Putamen (tissue), 1 donor: Measurements from ENCODE around the gene EEF2.

Experiments used
- DNase-seq: peaks from one replicate; pipeline ENCODE4 v3.0.0-alpha.2; 2016; ENCODE audit warnings: low spot score

Gene EEF2

DNA sequence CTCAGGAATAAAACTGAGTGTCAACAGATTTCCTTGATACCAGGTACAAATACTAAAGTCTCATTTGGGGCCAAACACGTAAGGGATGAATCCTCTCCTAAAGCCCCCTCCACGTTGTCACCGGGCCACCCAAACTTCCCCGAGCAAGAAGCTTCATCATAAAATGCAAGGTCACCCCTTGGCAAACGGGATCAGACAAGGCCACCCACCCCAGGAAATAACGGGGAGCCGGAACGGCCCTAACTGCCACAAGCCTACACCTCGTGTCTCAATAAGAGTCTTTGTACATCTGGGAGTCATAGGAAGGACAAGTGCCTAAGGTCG lies 717 bp downstream of the EEF2 start:
- DNase-seq = no peak

GRCh38 chr19:3983936-3984583 lies 1.2 kb downstream of the EEF2 start:
- no peak for DNase-seq

GRCh38 chr19:3983542-3983914 lies 1.7 kb downstream of the EEF2 start:
- DNase-seq = no peak

- DNase-seq = no peak
Observed at GRCh38 chr19:3982701-3983541, 2.3 kb downstream of the EEF2 start.

GRCh38 chr19:3981736-3982681 lies 3.3 kb downstream of the EEF2 start:
- no peak for DNase-seq

DNA sequence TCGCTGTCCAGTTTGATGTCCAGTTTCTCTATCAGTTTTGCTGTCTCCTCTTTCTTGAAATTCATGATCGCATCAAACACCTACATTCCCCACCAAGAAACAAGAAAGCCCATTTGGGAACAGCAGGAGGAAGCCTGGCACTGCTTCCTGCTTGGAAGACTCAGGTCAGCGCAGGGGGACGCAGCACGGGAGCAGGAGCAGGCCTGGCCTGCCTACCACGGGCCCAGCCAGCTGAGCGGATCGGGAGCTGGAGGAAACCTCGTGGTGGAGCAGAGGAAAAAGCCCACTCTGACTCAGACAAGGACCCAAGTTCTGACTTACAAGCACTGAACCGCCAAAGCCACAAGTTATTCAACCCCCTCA lies 3.9 kb downstream of the EEF2 start:
- DNase-seq = no peak

DNA sequence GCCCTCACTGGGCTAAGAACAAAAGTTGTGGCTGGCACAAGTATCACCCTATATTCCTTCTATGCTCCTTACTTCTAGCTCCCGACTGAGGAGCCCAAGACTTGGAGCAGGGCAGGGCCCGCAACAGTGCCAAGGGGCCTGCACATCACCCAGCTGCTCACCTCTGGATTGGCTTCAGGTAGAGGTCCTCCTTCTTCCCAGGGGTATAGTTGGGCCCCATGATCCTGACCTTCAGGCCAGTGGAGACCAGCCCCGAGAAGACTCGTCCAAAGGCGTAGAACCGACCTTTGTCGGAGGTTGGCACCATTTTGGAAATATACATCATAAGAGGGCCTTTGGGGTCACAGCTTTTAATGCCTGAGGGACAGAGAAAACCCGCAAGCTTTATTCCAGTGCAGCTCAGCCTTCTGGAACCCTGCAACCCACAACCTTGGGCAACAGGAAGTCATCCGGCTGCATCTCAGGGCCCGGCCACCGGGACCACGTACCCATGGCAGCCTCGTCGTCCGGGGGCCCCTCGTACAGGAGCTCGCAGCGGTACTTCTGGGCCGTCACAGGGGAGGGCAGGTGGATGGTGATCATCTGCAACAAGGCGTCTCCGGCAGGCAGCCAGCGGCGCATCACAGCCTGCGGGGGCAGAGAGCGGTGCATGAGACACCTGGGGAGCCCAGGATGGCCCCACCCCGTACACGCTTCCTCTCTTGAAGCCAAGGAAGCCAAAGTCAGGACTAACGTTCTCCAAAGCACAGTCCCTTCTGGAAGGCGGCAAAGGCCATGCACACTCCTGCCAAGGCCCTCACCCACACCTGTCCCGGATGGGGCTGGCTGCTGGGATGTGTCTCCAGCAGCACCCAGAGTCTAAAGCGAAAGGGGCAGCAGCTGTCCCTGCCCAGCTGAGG lies 4.7 kb downstream of the EEF2 start:
- no peak for DNase-seq

DNA sequence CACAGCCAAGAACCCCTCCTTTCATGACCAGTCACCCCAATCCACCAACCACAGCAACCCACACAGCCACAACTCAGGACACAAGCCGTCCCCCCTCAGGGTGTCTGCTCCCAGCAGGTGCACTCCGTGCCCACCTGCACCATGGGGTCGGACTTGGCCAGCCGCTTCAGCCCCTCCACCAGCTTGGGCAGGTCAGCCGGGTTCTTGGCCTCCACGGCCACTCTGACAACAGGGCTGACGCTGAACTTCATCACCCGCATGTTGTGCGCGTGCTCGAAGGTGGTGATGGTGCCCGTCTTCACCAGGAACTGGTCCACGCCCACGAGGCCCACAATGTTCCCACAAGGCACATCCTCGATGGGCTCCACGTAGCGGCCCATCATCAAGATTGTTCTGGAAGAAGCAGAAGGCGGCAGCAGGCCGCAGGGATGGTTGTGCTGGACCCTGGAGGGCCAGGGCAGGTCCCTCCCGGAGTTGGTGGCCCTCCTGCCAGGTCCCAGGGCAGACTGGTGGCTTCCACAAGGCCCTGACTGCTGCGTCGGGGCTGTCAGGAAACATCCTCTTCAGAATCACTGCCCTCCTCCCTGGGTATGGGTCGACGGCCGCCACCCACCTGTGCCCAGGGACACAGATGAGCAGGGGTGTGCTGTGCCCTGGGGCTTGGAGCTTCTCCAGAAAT lies 5.5 kb downstream of the EEF2 start:
- DNase-seq = no peak

DNA sequence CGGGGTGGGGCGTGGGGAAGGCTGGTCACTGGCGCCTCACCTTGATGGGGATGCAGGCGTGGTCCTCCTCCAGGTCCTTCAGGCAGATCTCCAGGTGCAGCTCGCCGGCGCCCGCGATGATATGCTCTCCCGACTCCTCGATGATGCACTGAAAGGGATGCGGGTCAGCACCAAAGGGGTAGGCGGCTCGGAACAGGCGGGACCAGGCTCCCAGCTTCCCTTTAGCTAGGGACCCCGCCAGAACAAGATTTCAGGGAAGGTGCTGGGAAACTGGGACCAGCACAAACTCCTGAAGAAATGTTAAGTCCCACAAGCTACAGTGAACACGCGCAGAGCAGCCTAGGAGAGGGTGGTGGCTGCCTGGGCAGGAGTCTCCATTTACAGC lies 6.0 kb downstream of the EEF2 start:
- DNase-seq = no peak

DNA sequence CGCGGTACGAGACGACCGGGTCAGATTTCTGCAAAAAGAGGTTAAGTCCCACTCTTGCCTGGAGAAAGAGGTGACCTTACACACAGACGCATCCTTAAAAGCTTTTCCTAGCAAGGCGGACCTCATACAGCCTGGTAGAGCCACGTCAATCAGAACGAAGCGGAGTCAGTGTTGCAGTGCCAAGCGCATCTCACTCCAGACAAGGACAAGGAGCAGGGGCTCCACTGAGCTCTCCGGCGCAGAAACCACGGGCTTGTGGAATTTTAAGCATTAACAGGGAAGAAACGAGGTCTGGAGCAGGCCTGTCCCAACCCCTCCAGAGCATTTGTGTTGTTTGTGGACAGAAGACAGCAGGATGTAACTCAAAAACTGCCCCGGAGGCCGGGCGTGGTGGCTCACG lies 7.1 kb downstream of the EEF2 start:
- DNase-seq = no peak

- DNase-seq = no peak
Observed at GRCh38 chr19:3977242-3978143, 7.8 kb downstream of the EEF2 start.

GRCh38 chr19:3976495-3977241 lies 8.6 kb downstream of the EEF2 start:
- no peak for DNase-seq

DNA sequence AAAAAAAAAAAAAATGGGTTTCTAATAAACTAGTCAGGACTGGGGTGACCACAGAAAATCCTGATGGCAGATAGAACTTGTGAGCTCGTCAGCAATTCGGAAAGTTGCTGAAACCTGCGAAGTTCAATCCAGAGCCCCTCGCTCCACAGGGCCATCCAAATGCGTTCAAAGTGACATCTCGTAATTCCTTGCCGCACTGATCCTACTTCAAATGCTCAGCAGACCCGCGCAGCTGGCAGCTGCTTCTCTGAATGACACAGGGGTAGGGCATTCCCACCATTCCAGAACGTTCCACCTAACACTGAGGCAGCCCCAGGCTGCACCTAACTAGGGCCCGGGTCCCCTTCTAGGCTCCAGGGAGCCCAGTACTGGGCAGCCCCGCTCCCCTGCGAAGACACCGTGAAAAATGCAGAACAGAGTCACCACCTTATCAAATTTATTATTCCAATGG lies 9.6 kb downstream of the EEF2 start:
- DNase-seq = no peak

- no peak for DNase-seq
Observed at GRCh38 chr19:3975144-3975543, 10.1 kb downstream of the EEF2 start.

DNA sequence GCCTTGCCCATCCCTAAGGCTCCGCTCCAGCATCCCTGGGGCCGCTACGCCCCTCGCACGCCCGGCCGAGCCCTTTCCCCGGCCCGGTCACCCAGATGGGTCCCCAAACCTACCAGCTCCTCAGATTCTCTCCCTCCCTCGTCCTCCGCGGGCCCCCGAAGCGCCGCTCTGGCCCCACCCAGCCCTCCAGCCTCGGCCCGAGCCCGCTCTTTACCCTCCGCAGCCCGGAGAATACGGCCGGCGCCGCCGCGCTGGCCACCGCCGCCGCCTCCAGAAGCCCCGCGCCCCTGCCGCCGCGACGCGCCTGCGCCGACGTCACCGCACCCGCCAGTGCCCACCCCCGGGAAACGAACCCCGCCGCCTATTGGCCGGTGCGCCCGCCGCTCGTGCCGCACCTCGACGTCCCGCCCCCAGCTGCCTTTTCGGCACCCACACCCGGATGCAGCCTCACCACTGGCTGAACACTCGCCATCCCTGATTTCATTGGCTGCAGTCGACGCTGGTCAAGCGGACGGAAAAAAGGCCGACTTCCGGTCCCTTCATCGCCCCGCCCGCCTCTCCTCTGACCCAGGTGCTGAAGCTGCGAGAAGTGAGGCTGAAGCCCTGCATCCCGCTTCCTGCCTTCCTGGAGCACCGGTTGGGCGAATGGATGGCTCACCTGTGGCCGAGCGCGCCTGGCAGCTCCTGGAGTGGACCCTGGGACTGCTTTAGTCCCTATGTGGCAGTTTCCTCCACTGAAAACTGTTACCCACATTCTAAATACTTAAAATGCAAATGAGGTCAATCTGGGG lies 14.3 kb downstream of the EEF2 start, which contains the start of gene DAPK3:
TSS of gene DAPK3 (minus strand) at position 292 of the 791 bp plus-strand sequence. CDS start 1,364 bp downstream, outside the sequence.
- DNase-seq = peak; percentile 97

GRCh38 chr19:3970313-3970807 lies 14.9 kb downstream of the EEF2 start:
- no peak for DNase-seq

GRCh38 chr19:3969435-3970312 lies 15.6 kb downstream of the EEF2 start:
- no peak for DNase-seq
